ENCODE data around the gene AFAP1L2. TPM values are rescaled to one million over a fixed set of nuclear protein-coding genes. Genes with fewer than 3 reads are reported as not detected.

The AFAP1L2 gene
- total RNA-seq, 2 experiments from 2014 or later: 2.3 to 8.6 TPM

DNA sequence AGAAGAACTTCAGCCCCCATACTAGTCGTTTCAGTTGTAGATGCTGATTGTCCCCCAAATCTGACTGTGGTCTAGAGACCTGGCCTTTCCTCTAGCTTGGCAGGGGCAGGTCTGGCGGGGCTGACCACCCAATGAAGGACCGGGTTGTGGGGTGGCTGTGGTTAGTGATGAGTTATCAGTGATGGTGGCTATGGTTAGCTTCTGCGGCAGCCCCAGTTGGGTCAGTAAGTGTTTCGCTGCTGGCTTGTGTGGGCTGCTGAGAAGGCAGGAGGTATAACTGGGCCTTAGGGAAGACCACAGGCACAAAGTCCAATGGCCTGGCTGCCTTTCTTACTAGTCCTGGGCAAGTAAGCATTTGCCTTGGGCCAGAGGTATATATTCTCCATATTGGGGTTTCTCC is 143.9 kb downstream of the AFAP1L2 start:
- ChIA-PET CTCF (ENCODE audit: unreplicated experiment) (no interaction called here), POLR2A (no interaction called here)
- intact Hi-C loops (cut with micrococcal nuclease; ENCODE audit: unreplicated experiment): no loop called here

DNA sequence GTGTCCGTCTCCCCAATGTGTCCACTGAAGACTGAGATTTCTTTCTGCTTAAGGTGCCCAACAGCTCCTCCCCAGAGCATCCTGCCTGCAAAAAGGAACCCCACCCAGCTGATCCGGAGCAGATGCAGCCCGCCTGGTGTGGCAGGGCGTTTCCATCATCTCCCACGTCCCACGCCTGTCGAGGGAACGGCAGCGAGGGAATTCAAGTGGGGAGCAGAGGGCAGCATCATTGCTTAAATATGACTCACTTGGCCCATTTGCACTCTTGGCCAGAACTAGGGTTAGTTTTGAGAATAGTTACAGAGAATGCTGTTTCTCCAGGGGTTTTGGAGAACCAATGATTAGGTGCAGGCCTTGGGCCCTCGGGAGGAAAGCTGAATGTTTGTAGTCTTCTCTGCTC is 144.5 kb downstream of the AFAP1L2 start:
- Histone ChIP-seq H4K20me1 (ENCODE audit: insufficient read depth, low read length) (no peaks in the 10 kb centered on the region), H3K9me2 (ENCODE audit: insufficient read depth, low read length) (no peaks in the 10 kb centered on the region), H3K36me3 (ENCODE audit: insufficient read depth, low read length) (no peaks in the 10 kb centered on the region), H3K9me3 (ENCODE audit: low read length) (no peaks in the 10 kb centered on the region), H2AFZ (ENCODE audit: low read length) (no peak overlapping the region), H3K4me1 (ENCODE audit: insufficient read depth, low read length, poor library complexity, severe bottlenecking) (no peaks in the 10 kb centered on the region), H3K4me3 (ENCODE audit: low read depth, low read length, poor library complexity, severe bottlenecking) (no peak overlapping the region), H3K27ac (ENCODE audit: low read depth, low read length, poor library complexity, severe bottlenecking) (no peak overlapping the region), H3K4me2 (ENCODE audit: low read length) (no peak overlapping the region), H3K79me2 (ENCODE audit: insufficient read depth, low read depth, low read length) (no peaks in the 10 kb centered on the region)
- ChIA-PET POLR2A (no interaction called here), CTCF (ENCODE audit: unreplicated experiment) (no interaction called here)
- intact Hi-C loops (cut with micrococcal nuclease; ENCODE audit: unreplicated experiment): no loop called here
- no peak for DNase-seq (ENCODE audit: low spot score)
- BruUV-seq (replicated peaks): no TSS peak
- no peak for TF ChIP-seq EZH2phosphoT487 (IDR thresholded peaks at IDR 0.05; ENCODE audit: borderline replicate concordance, low read depth, low read length)
- TF ChIP-seq, protein P1, sequence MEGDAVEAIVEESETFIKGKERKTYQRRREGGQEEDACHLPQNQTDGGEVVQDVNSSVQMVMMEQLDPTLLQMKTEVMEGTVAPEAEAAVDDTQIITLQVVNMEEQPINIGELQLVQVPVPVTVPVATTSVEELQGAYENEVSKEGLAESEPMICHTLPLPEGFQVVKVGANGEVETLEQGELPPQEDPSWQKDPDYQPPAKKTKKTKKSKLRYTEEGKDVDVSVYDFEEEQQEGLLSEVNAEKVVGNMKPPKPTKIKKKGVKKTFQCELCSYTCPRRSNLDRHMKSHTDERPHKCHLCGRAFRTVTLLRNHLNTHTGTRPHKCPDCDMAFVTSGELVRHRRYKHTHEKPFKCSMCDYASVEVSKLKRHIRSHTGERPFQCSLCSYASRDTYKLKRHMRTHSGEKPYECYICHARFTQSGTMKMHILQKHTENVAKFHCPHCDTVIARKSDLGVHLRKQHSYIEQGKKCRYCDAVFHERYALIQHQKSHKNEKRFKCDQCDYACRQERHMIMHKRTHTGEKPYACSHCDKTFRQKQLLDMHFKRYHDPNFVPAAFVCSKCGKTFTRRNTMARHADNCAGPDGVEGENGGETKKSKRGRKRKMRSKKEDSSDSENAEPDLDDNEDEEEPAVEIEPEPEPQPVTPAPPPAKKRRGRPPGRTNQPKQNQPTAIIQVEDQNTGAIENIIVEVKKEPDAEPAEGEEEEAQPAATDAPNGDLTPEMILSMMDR (conservative IDR thresholded peaks at IDR 0.05; ENCODE audit: low read length): no peak

More for the DNA sequence above, 143.9 kb downstream of the AFAP1L2 start:
- no peak overlapping the region for H2AFZ ChIP-seq (ENCODE audit: low read length)
- H3K4me3 ChIP-seq (ENCODE audit: low read depth, low read length, poor library complexity, severe bottlenecking): no peak overlapping the region
- H3K4me2 ChIP-seq (ENCODE audit: low read length): no peak overlapping the region
- no peaks in the 10 kb centered on the region for H3K4me1 ChIP-seq (ENCODE audit: insufficient read depth, low read length, poor library complexity, severe bottlenecking)
- H3K9me2 ChIP-seq (ENCODE audit: insufficient read depth, low read length): no peaks in the 10 kb centered on the region
- TF ChIP-seq, protein P1 (conservative IDR thresholded peaks at IDR 0.05; ENCODE audit: low read length): no peak
- TF ChIP-seq EZH2phosphoT487 (IDR thresholded peaks at IDR 0.05; ENCODE audit: borderline replicate concordance, low read depth, low read length): no peak
- no peak for DNase-seq (ENCODE audit: low spot score)
- H3K27ac ChIP-seq (ENCODE audit: low read depth, low read length, poor library complexity, severe bottlenecking): no peak overlapping the region
- no peaks in the 10 kb centered on the region for H3K9me3 ChIP-seq (ENCODE audit: low read length)
- BruUV-seq (replicated peaks): no TSS peak
- no peaks in the 10 kb centered on the region for H3K79me2 ChIP-seq (ENCODE audit: insufficient read depth, low read depth, low read length)
- H3K36me3 ChIP-seq (ENCODE audit: insufficient read depth, low read length): no peaks in the 10 kb centered on the region
- no peaks in the 10 kb centered on the region for H4K20me1 ChIP-seq (ENCODE audit: insufficient read depth, low read length)

DNA sequence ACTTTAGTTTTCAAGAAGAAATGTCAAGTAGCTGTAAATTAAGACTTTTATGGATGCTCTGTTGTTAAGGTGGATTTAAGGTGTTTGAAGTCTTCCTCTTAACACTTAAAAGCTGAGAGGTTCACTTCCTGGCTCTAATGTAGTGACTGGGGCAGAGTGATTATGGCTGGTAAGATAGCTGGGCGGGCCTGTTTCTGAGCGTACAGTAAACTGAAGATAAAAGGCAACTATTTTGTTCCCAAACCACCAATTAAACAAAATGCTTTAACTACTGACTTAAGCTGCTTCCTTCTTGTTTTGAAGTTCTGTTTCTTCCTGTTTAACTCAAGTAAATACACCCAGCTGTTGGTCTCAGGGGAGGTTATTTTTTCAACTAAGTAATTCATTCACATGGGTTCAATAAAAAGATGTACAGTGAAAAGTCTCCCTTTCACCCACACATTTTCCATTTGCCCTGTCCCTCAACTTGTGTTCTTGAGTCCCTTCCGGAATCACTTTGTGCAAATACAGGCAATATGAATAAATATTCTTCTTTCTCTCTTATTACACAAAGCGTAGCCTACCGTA is 145.9 kb downstream of the AFAP1L2 start:
- TF ChIP-seq, protein P1 (conservative IDR thresholded peaks at IDR 0.05; ENCODE audit: low read length): no peak
- no peak for TF ChIP-seq EZH2phosphoT487 (IDR thresholded peaks at IDR 0.05; ENCODE audit: borderline replicate concordance, low read depth, low read length)
- no peak for DNase-seq (ENCODE audit: low spot score)
- H3K4me2 ChIP-seq (ENCODE audit: low read length): no peak overlapping the region
- H3K9me3 ChIP-seq (ENCODE audit: low read length): no peaks in the 10 kb centered on the region
- no peaks in the 10 kb centered on the region for H3K9me2 ChIP-seq (ENCODE audit: insufficient read depth, low read length)
- H3K4me3 ChIP-seq (ENCODE audit: low read depth, low read length, poor library complexity, severe bottlenecking): no peak overlapping the region
- no peaks in the 10 kb centered on the region for H3K79me2 ChIP-seq (ENCODE audit: insufficient read depth, low read depth, low read length)
- H4K20me1 ChIP-seq (ENCODE audit: insufficient read depth, low read length): no peaks in the 10 kb centered on the region
- no peaks in the 10 kb centered on the region for H3K36me3 ChIP-seq (ENCODE audit: insufficient read depth, low read length)
- POLR2A ChIA-PET: interaction anchor here (0.7 kb wide), 1 partner anchor 26 kb away, joined by 3 read pairs; no protein-coding TSS in a partner anchor
- H2AFZ ChIP-seq (ENCODE audit: low read length): no peak overlapping the region
- H3K4me1 ChIP-seq (ENCODE audit: insufficient read depth, low read length, poor library complexity, severe bottlenecking): no peaks in the 10 kb centered on the region
- CTCF ChIA-PET (ENCODE audit: unreplicated experiment): interaction anchor here (0.5 kb wide), 1 partner anchor 288 kb away, joined by 3 read pairs; no protein-coding TSS in a partner anchor
- no peak overlapping the region for H3K27ac ChIP-seq (ENCODE audit: low read depth, low read length, poor library complexity, severe bottlenecking)
- intact Hi-C loops (cut with micrococcal nuclease; ENCODE audit: unreplicated experiment): no loop called here
- no TSS peak for BruUV-seq (replicated peaks)
